HepG2 (cell line): ENCODE results near the gene IL22RA1.

Experiments used
- CTCF ChIP-seq: sonication (generic); formaldehyde crosslinking; IDR thresholded peaks from 2 replicates; pipeline ENCODE4 v1.5.0; 2020; ENCODE audit warnings: mild to moderate bottlenecking, missing genetic modification reagents, moderate library complexity
- EHMT2 ChIP-seq: fragments of 200-600 bp; sonication (generic); IDR thresholded peaks from 2 replicates; pipeline ENCODE4 v1.7.0; 2017; ENCODE audit warnings: antibody characterized with exemption, low read depth, low read length, borderline replicate concordance
- PAX8 ChIP-seq: sonication (generic); formaldehyde crosslinking; IDR thresholded peaks from 2 replicates; pipeline ENCODE4 v1.8.0; 2022; ENCODE audit warnings: mild to moderate bottlenecking, missing genetic modification reagents, borderline replicate concordance
- XRCC5 ChIP-seq: fragments of 200-400 bp; formaldehyde crosslinking; optimal IDR thresholded peaks from 2 replicates; pipeline ENCODE3; 2017; ENCODE audit warnings: mild to moderate bottlenecking, low read length

- no peak for TF ChIP-seq EHMT2
- TF ChIP-seq PAX8: no peak
- no peak for TF ChIP-seq CTCF (CRISPR knock-in tag)
- no peak for TF ChIP-seq XRCC5
These were observed 56.5 kb downstream of the IL22RA1 start for GRCh38 chr1:24086466-24086865.
